NOMO-1 (cell line): ENCODE results near the gene CD33.
A peak's percentile ranks its signal among the peaks of the same experiment; 100 is the strongest.

ENCODE experiments used
- DNase-seq, 2 experiments: peaks; one replicate each; lab custom pipeline; 2025; ENCODE audit not compliant: unreplicated experiment in 2 of 2; lab: John Stamatoyannopoulos, UW

The CD33 gene

DNA sequence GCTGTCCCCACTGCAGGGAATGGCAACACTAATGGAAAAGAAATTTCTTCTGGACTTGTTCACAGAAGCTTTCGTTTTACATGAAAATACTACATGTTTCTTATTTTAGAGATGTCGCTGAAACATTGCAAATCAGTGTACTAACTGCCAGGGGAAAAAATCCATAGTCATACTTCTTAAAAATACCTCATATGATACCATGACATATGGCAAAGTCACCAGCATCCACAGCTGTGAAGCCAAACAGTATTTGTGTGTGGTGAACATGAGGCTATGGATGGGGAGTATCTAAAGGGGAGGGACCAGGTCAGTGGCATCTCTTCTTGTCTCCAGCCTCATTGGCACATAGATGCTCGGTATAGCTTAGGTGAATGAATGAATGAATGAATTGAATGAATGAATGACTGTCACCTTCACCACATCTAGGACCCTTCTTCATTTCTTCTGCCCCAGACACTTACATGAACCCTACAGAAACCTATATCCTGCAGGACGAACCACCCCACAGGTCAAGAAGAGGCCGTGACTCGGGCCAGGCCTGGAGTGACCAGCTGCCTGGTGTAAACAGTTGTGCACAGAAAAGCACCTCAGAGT is 14.6 kb upstream of the CD33 start:
- no peak for DNase-seq

DNA sequence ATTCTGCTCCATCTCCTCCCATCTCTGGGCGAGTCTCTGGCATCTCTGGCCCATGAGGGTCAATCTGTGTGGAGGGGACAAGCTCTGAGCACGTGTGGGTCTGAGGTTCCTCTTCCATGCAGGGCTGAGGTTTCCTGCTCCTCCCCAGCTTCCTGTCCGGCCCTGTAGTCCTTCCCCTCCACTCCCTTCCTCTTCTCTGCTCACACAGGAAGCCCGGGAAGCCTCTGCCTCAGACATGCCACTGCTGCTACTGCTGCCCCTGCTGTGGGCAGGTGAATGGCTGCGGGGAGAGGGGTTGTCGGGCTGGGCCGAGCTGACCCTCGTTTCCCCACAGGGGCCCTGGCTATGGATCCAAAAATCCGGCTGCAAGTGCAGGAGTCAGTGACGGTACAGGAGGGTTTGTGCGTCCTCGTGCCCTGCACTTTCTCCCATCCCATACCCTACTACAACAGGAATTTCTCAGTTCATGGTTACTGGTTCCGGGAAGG is 14.0 kb upstream of the CD33 start:
- peak; percentile 62 to 74 for DNase-seq

- DNase-seq, result no peak
Observed at GRCh38 chr19:51211833-51212232, 13.0 kb upstream of the CD33 start.

DNA sequence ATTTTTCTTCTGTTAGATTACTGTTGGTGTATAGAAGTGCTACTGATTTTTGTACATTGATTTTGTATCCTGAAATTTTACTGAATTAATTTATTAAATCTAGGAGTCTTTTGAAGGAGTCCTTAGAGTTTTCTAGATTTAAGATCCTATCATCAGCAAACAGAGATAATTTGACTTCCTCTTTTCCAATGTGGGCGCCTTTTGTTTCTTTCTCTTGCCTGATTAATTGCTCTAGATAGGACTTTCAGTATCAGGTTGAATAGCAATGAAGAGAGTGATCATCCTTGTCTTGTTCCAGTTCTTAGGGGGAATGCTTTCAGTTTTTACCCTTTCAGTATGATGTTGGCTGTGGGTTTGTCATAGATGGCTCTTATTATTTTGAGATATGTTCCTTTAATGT is 5.6 kb upstream of the CD33 start:
- peak in 1 of 2 experiments; percentile 51 for DNase-seq

GRCh38 chr19:51219971-51220370 is 4.9 kb upstream of the CD33 start:
- no peak for DNase-seq

- no peak for DNase-seq
Observed at GRCh38 chr19:51220996-51221395, 3.9 kb upstream of the CD33 start.

GRCh38 chr19:51224163-51224641 is 678 bp upstream of the CD33 start:
- no peak for DNase-seq

GRCh38 chr19:51226067-51226466 is 1.2 kb downstream of the CD33 start:
- DNase-seq, result no peak

- DNase-seq, result no peak
Observed at GRCh38 chr19:51227326-51227725, 2.4 kb downstream of the CD33 start.

DNA sequence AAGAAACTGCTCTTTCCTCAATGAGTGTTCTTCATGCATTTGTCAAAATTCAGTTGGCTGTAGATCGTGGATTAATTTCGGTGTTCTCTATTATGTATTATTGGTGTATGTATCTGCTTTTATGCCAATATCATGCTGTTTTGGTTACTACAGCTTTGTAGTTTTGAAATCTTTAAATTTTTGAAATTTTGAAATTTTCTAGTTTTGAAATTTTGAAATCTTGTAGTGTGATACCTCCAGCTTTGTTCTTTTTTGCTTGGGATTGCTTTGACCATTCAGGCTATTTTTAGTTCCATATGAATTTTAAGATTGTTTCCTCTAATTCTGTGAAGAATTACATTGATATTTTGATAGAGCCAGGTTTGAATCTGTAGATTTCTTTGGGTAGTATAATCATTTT is 3.1 kb downstream of the CD33 start:
- no peak for DNase-seq

DNA sequence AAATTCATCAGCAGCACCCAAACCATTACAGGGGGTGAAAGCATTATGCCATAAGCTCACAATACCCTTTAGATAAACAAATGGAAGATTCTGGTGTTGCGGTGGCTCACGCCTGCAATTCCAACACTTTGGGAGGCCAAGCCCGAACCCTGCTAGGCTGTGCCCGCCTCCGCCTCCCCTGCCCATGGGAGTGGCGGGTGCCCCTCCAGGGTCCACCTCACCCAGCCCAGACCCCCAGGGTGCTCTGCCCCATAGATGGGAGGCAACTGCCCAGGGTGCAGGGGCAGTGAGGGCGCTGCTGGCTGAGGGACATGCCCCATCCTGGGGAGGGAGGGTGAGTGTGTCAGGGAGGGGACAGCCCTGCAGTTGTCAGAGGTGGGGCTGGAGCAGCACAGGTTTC is 16.0 kb downstream of the CD33 start:
- no peak for DNase-seq

GRCh38 chr19:51242881-51243630 is 18.2 kb downstream of the CD33 start:
- peak in 1 of 2 experiments; percentile 43 for DNase-seq

- peak; percentile 61 to 91 for DNase-seq
Observed at GRCh38 chr19:51246164-51246552, 21.3 kb downstream of the CD33 start.

DNA sequence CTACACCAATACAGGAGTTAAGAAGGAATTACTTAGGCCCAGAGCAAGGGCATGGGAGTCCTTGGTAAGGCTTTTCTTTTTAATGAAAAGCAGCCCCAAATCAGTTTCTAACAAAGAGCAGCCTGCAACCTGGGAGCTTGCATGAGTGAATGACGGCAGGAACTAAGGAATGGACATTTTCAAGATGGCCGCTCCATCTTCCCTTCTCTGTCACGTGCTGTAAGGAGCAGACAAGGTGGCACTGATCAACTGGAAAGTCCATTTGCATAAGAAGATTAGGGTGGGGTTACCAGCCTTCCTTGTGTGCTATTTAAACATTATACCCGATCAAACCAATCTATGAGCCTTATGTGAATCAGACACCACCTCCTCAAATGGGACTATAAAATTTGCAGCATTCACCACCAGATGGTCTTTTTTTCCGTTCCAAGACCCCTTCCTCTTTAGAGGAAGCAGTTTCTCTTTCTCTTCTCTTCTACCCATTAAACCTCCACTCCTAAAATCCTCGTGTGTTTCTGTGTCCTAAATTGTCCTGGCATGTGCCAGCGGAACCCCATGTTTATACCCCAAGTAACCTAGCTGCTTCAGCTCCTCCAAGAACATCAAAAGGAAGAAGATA is 23.2 kb downstream of the CD33 start:
- DNase-seq, result no peak

DNA sequence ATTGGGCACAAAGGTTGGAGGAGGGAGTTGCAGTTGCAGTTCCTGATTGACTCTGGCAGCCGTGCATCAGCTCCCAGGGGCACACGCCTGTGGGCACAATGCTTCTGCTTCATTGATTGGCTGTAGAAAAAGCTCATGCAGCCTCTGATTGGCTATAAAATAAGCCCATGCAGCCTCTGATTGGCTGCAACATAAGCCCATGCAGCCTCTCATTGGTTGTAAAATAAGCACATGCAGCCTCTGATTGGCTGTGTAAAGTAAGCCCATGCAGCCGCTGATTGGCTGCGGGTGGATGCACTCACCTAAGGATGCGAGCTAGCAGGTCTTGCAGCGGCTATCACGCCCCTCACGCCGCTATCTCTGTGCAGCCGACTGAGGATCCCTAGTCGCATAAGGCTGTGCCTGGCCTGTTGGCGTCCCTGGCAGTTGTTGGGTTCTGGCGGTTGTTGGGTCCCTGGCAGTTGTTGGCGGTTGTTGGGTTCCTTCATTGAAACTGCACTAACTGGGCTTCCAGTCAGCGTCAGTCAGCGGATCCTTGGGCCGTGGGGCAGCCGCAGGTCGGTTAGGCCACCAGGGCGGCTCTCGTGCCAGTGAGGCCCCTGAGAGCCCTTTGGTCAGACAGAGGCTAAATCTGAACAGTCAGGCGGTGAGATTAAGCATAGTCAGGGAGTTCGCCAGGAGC is 26.0 kb downstream of the CD33 start, which contains the start of gene SIGLECL1:
SIGLECL1 (plus strand) TSS at position 295 of the 682 bp plus-strand sequence. CDS start 12,993 bp downstream, outside the sequence.
- DNase-seq, result no peak

GRCh38 chr19:51251468-51251820 is 26.6 kb downstream of the CD33 start:
- DNase-seq, result no peak

- no peak for DNase-seq
Observed at GRCh38 chr19:51252306-51253079, 27.6 kb downstream of the CD33 start.

DNA sequence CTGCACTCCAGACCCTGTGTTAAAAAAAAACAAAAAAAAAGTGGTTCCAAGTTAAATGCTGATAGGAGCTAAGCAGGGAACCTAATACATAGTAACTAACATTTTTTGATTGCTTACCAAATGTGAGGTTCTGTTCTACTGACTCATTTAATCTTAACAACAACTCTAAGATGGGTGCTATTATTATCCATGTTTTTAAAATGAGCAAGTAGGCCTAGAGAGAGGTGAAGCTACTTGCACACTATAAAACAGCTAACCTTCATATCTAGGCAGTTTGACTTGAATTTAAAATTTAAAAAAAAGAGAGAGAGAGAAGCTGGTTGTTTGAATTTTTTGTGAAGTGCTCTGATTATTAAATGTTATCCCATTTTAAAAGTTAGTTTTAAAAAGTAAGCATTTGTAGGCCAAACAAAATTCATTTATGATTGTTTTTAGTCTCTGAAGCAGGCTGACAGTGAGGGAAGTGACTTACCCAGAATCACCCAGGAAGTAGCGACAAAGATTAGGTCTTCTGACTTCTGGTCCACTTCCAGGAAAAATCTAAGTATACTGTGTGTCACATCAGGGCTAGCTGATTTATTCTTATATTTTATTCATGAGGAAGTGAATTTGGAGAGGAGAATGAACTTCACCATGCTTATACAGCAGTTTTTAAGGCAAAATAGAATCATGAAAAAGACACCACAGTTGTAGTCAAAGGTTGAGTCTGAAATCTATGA is 28.4 kb downstream of the CD33 start:
- DNase-seq, result no peak

DNA sequence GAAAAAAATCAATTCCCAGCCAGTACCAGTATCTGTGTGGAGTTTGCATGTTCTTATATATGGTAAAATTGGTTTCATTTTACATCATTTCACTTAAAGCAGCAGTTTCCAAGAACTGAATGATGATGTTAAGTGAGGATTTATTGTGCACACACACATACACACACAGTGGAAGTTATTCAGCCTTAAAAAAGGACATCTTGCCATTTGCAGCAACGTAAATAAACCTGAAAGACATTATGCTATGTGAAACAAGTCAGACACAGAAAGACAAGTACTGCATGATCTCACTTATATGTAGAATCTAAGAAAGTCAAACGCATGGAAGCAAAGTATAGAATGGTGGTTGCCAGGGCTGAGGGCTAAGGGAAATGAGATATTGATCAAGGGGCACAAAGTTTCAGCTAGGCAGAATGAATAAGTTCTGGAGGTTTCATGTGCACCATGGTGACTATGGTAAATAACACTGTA is 31.3 kb downstream of the CD33 start:
- no peak for DNase-seq

DNA sequence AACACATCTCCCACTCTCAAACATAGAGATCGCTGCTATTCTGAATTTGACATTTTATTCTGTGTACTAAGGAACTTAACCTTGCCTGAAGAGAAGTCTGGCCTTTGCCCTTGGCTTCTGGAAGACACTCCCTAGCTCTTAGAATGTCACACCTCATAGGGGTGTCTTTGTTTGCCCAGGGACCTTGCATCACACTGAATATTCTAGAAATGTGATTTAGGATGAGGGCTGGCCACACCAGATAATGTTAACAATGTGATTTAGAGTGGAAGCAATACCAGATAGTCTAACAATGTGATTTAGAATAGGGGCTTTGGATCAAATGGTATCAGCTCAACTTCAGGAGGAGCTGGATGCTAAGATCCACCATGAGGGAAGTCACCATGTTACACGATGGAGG is 32.6 kb downstream of the CD33 start:
- DNase-seq, result no peak
